ENCODE data around the gene MCTP1.
"Not testable (repeated sequence)": the region's sequence is repeated elsewhere in the genome, so short reads cannot be mapped to it uniquely, and the experiment has no call there.

MCTP1 gene

DNA sequence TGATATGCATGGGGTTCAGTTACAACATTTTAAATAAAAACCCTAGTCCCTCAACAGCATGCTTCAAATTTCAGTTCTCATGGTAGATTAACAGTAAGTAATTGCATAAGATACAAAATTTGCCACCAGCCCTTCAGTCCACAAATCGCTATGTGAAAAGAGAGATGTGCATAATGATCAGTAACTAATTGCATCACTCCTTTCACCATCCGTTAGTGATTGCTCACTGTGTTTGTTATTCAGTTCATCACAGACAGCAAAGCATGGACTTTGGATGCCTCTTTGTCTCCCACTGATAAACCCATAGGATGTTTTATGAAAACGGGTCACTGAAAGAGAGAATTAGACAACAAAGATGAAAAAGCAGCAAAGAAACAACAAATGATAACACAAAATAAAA is 103.2 kb downstream of the MCTP1 start:
- no peak for DNase-seq (ENCODE audit: low read depth, low spot score)

DNA sequence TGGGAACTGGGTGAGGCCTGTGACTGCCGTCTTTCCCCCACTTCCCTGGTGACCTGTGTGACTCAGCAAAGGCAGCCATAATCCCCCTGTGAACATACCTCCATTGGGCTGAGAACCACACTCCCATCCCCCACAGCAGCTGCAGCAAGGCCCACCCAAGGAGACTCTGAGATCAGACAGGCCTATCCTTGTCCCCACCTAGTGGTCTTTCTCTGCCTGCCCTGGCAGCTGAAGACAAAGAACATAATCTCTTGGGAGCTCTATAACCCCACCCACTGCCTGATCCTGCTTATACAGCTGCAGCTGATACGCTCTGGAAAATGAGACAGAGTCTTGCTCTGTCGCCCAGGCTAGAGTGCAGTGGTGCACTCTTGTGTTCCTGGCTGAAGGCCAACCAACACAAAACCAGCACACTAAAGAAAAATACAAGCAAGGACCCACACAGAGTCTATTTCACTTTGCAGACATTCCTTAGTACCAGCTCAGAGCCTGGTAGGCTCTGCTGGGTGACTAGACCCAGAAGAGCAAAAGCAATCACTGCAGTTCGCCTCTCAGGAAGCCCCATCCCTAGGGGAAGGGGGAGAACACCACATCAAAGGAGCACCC is 106.7 kb downstream of the MCTP1 start:
- peak; percentile 96 for DNase-seq (ENCODE audit: low read depth, low spot score)

DNA sequence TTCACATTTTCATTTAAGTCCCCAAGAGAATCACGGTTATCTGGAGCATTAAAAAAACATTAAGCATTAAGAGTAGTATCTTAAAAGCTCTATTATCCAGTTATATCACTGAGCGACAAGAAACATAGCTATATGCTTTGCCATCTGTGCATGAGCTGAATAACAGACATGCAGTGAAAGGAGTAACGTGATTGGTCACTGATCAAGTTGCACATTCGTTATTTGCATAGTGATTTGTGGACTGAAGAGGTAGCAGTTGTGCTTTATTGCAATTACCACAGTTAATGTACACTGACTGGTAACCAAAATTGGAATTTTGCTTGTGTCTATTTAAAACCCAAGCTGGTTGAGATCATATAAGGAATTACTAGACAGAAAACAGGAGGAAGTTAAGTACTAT is 107.4 kb downstream of the MCTP1 start:
- peak; percentile 19 for DNase-seq (ENCODE audit: low read depth, low spot score)

DNA sequence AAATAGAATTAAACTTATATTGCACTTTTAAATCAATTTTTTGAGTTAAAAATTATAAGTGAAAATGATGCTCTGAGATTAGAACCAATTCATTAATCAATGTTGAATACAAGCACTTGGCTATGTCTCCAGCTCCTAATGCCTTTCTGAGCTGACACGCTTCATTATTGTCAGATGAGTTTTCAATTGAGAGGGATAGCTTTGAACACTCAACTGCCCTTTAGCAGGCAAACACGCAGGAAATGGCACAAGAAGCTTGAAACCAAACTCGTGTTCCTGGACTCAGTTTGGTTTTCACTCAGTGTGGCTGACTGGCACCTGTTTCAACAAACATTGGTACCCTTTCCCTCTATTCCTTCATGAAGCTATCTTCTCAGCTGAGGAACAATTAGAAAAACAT is 109.8 kb downstream of the MCTP1 start:
- DNase-seq (ENCODE audit: low read depth, low spot score): no peak

DNA sequence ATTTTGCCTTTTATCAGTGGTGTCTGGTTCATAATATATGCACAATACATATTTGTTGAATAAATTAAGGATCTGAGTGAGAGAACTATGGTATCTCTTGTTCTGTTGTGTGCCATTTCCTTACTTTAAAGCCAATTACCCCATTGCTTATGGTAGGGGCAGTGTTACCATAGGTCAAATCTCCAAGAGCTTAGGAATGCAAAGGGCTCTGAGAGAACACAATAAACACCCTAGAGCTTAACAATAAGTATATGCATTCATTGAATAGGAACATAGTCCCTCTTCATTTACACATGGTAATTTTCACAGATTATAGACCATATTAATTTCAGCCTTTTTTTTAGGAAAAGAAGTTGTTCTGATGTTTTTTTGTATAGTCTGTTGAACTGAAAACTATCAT is 112.2 kb downstream of the MCTP1 start:
- no peak for DNase-seq (ENCODE audit: low read depth, low spot score)

DNA sequence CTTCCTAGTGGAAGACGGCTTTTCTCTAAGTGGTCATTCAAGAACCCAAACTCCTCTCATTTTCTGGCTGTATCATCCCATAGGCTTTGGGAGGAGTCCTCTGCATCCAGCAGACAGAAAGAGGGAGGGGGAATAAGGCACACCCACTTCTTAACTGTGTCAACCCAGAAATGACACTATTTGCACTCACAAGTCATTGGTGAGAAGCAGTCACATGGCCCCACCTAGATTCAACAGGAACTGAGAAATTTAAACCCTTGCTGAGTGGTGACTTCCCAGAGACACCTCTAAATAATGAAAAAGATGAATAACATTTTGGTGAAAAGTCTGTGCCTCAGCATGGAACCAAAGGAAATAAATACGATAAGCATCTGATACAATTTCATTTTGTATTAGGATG is 120.0 kb downstream of the MCTP1 start:
- DNase-seq (ENCODE audit: low read depth, low spot score): no peak

DNA sequence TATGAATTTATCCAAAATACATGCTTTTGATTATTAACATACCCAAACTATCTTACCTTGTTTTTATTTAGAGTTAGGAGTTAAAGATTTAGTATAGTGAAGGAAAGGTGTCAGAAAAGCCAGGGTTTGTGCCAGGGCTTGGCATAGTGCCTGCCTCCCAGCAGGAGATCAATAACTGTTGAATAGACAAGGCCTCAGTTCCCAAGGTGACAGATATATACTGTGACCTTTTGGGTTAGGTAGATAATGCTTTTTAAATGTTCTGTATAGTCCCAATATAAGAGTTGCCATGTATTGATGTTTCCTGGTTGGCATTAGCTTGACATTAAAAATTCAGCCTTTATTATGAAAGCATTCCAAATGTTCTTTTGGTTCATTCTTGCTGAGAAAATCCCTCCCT is 121.8 kb downstream of the MCTP1 start:
- DNase-seq (ENCODE audit: low read depth, low spot score): no peak

DNA sequence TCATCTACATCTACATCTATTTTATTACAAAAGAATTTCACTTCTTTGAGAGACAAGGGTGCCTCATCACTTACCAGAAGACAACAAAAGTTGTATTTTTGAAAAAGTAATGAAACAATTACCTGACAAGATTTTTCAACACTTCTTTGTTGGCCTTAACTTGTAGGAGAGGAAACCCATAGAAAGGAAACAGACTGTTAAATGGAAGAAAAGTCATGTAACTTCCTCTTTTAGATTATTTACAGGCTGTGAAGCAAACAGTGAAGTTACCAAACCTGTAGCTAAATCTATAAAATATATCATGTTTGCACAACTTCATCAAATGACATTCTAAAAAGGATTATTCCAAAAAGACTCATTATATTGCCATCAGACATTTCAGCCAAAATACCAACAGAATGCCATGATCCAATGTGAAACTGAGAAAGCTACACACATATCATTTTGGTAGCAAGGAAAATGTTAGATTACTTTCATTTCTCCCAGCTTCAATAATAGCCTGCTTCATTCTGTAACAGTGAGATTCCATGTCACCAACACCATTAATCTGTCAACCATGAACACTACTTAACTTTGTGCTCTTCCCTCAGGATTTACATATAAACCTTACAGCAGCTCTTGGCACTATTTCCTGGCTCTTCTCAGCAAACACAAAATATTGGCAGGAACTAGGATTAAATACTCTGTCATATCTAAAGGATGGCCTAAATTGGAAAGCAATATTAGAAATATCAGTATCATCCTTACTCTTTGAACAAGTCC is 122.5 kb downstream of the MCTP1 start:
- no peak for DNase-seq (ENCODE audit: low read depth, low spot score)

DNA sequence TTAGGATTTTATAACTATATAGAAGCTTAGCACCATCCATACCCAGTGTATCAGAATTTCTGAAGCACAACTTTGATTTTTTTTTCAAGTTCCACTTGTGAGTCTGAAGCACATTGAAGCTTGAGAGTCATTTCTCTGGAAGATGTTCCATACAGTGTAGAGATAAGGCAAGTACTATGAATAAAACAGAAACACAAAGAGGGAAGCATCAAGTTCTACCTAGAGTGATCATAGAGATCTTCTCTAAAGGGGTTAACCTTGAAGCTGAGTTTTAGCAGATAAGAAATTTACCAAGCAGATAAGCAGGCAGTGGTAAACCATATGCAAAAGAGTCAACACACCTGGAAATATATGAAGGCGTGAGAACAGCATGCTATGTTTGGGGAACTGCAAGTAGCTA is 125.3 kb downstream of the MCTP1 start:
- no peak for DNase-seq (ENCODE audit: low read depth, low spot score)

DNA sequence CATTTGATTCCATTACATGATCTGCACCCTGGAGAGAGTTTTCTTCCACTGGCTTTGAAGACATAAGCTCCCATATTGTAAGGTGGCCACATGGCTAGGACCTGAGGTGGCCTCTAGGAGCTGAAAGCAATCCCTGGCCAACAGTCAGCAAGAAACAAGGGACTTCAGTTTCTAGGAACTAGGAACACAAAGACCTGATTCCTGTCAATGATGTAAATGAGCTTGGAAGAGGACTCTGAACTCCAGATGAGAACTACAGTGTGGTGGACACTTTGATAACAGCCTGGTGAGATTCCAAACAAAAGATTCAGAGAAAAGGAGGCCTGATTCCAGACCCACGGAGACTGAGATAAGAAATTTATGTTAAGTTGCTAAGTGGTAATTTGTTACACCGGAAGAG is 129.0 kb downstream of the MCTP1 start:
- DNase-seq (ENCODE audit: low read depth, low spot score): no peak

DNA sequence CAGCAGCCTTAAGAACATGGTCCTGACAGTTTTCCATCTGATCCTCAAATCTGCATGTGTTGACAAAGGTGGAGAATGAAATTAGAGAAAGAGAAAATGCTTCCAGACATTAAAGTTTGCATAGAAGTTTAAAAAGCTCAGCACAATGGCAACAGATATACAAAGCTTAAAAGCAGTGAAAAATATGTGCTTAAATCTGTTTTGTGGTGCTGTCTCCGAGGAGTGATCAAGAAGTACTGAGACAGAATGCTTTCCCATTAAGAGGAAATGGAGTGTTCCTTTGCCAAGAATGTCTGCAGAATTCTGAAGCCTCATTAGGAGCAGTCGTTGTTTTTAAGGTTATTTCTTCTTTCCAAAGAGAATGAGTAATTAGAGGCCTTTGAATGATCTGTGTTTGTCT is 131.4 kb downstream of the MCTP1 start:
- peak; percentile 45 for DNase-seq (ENCODE audit: low read depth, low spot score)

DNA sequence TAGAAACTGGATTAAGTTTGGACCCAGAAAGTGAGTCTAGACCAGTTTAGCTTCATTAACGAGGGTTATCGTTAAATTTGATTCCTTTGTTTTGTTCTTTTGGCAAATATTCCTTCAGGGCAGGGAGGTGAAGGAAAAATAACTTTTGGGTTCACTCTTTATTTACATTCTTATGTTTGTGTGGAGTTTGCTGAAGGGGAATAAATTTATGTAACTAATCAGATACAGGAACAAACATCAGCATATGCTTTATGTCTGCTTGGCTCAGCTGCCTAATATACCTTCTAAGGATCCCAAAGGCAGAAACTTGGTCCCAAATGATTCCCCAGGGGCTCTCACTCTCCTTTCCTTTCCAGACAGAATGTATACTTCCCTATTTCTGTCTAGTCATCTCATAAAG is 132.4 kb downstream of the MCTP1 start:
- DNase-seq (ENCODE audit: low read depth, low spot score): no peak

DNA sequence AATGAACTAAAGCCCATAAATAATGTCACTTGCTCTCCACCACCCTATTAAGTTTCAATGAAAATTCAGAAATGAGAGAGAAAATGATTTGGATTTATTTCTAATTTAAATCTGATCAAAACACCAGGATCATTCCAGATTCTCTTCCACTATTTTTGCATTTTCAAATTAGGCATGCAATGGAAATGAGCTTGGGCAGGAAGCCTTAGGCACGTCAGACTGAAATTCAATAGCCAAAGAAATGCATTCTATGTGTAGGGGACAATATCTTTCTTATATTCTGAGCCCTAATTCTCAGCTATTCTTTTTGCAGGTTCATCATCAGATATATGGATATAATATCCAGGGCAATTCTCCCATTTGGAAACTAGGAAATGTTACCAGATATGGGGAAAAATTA is 132.8 kb downstream of the MCTP1 start:
- DNase-seq (ENCODE audit: low read depth, low spot score): no peak

DNA sequence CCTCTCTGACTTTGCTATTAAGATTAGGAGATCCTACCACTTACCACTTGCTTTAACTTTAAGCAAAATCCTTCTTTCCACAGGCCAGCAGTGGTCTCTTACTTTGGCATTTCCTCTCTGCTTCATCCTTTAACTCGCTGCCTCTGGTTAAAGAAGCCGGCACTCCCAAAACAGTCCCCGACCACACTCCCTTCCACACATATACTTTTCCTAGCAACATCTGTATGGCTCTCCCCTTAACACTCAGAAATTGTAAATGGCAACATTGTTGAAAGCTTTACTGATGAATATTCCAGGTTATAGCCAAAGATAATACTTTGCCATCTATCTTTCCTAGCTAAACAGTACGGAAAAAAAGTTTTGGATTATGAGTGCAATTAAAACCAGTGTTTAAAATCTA is 133.2 kb downstream of the MCTP1 start:
- no peak for DNase-seq (ENCODE audit: low read depth, low spot score)

DNA sequence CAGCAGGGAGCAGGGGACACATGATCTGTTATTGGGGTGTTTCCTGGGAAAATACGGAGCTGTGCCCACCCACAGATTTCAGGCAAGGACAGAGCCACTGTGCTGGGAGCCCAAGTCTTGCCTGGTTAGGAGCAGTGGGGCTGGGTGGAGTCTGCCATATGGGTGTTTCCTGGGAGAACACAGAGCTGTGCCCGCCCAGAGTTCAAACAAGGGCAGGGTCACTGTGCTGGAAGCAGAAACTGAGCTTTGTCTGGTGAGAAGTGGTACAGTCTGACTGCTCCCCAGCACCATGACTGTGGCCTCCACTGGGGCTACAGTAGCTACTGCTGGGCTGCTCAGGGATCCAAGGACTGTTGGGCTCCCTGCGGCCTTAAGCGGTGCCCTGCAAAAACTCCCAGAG is 135.5 kb downstream of the MCTP1 start:
- no peak for DNase-seq (ENCODE audit: low read depth, low spot score)

DNA sequence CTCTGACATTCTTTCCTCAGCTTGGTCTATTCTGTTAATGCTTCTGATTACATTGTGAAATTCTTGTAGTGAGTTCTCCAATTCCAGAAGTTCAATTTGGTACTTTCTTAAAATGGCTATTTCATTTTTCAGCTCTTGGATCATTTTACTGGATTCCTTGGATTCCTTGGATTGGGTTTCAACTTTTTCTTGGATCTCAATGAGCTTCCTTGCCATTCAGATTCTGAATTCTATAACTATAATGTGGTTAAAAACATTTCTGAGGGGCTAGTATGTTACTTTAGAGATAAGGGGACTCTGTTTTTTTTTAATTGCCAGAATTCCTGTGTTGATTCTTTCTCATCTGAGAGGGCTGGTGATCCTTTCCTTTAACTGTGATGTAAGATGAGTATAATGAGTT is 136.4 kb downstream of the MCTP1 start:
- DNase-seq (ENCODE audit: low read depth, low spot score): peak; percentile 33

DNA sequence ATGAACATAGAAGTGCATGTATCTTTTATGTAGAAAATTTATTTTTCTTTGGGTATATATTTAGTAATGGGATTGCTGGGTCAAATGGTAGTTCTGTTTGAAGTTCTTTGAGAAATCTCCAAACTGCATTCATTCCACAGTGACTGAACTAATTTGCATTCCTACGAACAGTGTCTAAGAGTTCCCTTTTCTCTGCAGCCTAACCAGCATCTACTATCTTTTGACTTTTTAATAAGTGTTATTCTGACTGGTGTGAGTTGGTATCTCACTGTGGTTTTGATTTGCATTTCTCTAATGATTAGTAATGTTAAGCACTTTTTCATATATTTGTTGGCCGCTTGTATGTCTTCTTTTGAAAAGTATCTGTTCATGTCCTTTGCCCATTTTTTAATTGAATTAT is 141.0 kb downstream of the MCTP1 start:
- not testable (repeated sequence) for DNase-seq (ENCODE audit: low read depth, low spot score)

DNA sequence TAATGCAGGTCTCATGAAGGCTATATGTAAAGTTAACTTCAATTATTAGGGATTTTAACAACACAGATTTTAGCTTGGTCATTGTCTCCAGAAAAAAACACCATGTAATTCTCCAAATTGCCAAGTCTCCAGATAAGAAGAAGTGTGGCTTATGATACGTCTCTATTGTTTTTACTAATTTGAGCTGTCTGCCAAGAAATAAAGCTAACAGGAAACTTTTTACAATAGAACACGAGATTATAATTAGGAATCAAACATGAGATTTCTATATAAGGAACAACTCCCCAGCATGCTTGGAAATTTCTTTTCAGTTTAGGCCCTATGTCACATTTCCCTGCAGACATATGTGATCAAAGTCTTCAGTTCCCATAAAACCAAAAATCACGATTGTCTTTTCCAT is 142.7 kb downstream of the MCTP1 start:
- no peak for DNase-seq (ENCODE audit: low read depth, low spot score)

DNA sequence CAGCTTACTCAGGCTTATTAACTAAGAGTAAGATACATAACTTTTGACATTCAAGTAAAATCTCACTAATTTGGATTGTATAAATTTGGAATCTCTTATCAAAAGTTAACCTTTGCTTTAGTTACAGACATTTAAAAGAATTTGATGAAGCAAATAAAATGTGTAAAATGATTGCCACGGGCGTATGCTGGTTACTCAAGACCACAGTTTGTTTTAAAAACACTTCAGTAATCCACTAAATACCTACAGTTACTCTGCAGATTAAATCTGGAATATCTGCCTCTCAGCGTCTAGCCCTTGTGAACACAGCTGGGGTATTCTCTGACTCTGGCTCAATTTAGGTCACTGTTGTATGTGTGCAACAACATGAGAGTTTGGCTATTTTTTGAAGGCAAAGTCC is 143.8 kb downstream of the MCTP1 start:
- DNase-seq (ENCODE audit: low read depth, low spot score): no peak

DNA sequence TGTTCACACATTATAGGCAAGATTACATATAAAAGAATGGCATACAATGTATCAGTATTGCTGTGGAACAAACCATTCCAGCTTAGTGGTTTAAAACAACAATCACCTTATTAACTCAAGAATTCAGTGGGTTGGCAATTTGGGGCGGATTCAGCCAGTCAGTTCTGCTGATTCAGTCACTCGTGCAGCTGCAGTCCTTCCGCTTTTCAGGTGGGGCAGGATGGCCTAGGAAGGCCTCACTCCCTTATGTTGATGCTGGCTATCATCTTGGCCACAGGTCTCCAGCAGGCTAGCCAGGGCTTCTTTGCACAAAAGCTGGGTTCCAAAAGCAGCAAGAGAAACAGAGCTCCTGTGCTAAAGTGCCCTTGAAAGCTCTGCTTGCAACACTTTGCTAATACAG is 150.6 kb downstream of the MCTP1 start:
- peak; percentile 35 for DNase-seq (ENCODE audit: low read depth, low spot score)

DNA sequence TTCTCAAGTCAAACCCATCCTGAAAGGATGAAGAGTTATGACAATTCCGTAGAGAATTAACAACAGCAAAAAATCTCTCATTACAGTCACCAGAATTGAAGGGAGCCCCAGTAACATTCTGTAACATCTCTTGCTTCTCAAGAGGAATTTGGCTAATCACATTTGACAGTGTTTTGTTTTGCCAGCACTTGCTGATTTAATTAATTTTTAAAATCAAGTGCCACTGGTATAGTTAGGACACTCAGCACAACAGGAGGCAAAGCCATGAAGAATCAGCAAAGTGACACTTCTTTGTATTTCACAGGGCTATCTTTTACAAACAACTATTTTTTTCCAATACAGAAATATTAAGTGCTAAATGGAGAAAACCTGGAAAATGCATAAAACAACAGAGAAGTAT is 152.8 kb downstream of the MCTP1 start:
- DNase-seq (ENCODE audit: low read depth, low spot score): no peak

DNA sequence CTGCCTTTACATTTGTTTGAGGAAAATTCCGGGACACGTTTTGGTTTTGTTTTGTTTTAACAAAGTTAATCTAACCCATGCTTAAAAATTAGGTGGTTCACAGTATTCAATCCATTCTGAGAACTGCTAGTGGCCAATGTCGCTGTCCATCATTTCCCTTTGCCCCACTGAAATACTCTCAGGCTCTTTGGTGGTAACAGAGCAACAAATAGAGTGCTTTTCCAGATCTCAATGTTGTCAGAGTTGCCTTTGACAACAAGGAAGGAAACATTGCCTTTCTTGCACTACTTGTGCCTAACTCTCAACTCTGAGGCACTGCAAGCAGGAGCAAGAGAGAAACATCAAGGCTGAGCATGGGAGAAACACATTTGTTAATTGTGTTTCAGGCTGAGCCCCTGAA is 154.0 kb downstream of the MCTP1 start:
- DNase-seq (ENCODE audit: low read depth, low spot score): peak; percentile 28

DNA sequence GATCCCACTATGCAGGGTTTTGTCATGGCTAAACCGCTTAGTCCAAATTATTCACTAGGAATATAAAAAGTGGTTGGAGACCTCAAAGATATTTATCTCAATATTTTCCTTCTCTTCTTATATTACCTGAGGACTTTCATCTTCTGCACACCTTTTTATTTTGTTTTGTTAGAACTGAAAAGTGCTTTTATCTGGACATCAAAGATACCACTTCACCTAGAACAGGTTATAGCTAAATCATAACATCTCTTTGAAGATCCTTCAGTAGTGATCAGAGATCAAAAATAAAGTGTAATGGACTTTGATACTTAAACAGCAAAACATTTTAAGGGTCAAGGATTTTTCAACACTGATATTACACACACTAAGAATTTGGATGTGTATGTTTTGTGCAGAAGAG is 160.2 kb downstream of the MCTP1 start:
- no peak for DNase-seq (ENCODE audit: low read depth, low spot score)

DNA sequence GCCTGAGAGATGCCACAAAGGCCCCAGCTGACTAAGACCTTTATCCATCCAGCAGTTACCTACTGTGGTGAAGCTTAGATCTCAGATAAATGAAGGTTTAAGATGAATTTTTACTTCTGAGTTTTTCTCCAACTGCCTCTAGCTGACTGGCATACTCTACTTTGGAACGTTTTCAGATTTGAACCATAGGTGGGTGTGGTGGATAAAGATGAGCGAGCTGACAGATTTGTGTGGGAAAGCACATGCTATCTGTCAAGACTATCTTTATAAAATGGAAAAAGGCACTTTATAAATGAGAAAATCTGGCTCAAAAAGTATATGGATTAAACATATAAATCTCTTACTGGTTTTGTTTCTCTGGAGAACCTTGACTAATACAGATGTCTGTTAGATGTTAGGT is 160.8 kb downstream of the MCTP1 start:
- no peak for DNase-seq (ENCODE audit: low read depth, low spot score)

Data from astrocyte of the hippocampus (primary cell).